CD14-positive monocyte (primary cell): Measurements from ENCODE around the gene RBM19. TPM values are rescaled to one million over a fixed set of nuclear protein-coding genes. Genes with fewer than 3 reads are reported as not detected.

Experiments used
- DNase-seq, 3 donors: peaks; one replicate each; pipeline ENCODE4 v3.0.0-alpha.2; 2011 to 2022
- H2AFZ ChIP-seq: 2 replicates; pipeline ENCODE4 v1.6.0; 2012; ENCODE audit warnings: mild to moderate bottlenecking, low read depth, low read length, inconsistent platforms; ENCODE audit not compliant: insufficient read depth, poor library complexity, severe bottlenecking
- H3K27ac ChIP-seq, 2 donors: 1 replicate in 1 of 2; 2 replicates in 1 of 2; pipeline ENCODE4 v1.5.1; 2012 to 2013; ENCODE audit warnings: low read length in 2 of 2, control low read depth in 1 of 2, inconsistent platforms in 1 of 2, low read depth in 1 of 2, mild to moderate bottlenecking in 1 of 2
- H3K27me3 ChIP-seq, 2 donors: one replicate each; pipeline versions ENCODE4 v1.6.0 to v1.6.1; 2011 to 2013; ENCODE audit warnings: low read length in 2 of 2; ENCODE audit not compliant: control insufficient read depth in 2 of 2, insufficient read depth in 2 of 2
- H3K36me3 ChIP-seq, 2 donors: replicated peaks in 1 of 2; 1 replicate in 1 of 2; 2 replicates in 1 of 2; pipeline versions ENCODE4 v1.5.1 to v1.6.1; 2012 to 2013; ENCODE audit warnings: low read length in 2 of 2, control low read depth in 1 of 2, inconsistent platforms in 1 of 2, mild to moderate bottlenecking in 1 of 2; ENCODE audit not compliant: insufficient read depth in 2 of 2, control insufficient read depth in 1 of 2
- H3K4me1 ChIP-seq, 2 donors: 1 replicate in 1 of 2; 2 replicates in 1 of 2; pipeline versions ENCODE4 v1.5.1 to v1.6.1; 2012 to 2013; ENCODE audit warnings: low read length in 2 of 2, control low read depth in 1 of 2, inconsistent platforms in 1 of 2, mild to moderate bottlenecking in 1 of 2, moderate library complexity in 1 of 2; ENCODE audit not compliant: insufficient read depth in 2 of 2, control insufficient read depth in 1 of 2
- H3K4me2 ChIP-seq: replicated peaks from 2 replicates; pipeline ENCODE3; 2012; ENCODE audit warnings: low read length, moderate library complexity, mild to moderate bottlenecking; ENCODE audit not compliant: poor library complexity, severe bottlenecking; ENCODE audit errors: extremely low read depth
- H3K4me3 ChIP-seq, 3 experiments: fragments of 200-600 bp in 1 of 3; sonication (generic) in 1 of 3; replicated peaks in 1 of 3; 1 replicate in 2 of 3; 2 replicates in 1 of 3; pipeline ENCODE4 v1.5.1; 2011 to 2013; ENCODE audit warnings: low read length in 3 of 3, mild to moderate bottlenecking in 3 of 3, control low read depth in 2 of 3, low read depth in 2 of 3, inconsistent platforms in 1 of 3, moderate library complexity in 1 of 3
- H3K79me2 ChIP-seq: 2 replicates; pipeline ENCODE4 v1.6.0; 2012; ENCODE audit warnings: mild to moderate bottlenecking, control low read depth, inconsistent platforms, low read length, moderate library complexity; ENCODE audit not compliant: insufficient read depth
- H3K9ac ChIP-seq: 2 replicates; pipeline ENCODE4 v1.6.0; 2017; ENCODE audit warnings: low read length, mild to moderate bottlenecking; ENCODE audit not compliant: insufficient read depth, poor library complexity, severe bottlenecking
- H3K9me3 ChIP-seq, 2 donors: replicated peaks in 1 of 2; 1 replicate in 1 of 2; 2 replicates in 1 of 2; pipeline versions ENCODE4 v1.5.1 to v1.6.1; 2012 to 2013; ENCODE audit warnings: low read length in 2 of 2, control low read depth in 1 of 2; ENCODE audit not compliant: control insufficient read depth in 1 of 2, insufficient read depth in 1 of 2
- H4K20me1 ChIP-seq: 2 replicates; pipeline ENCODE4 v1.6.0; 2012; ENCODE audit warnings: mild to moderate bottlenecking, low read length, control low read depth, moderate library complexity; ENCODE audit not compliant: insufficient read depth
- H3K27ac Mint-ChIP-seq, 7 donors: one replicate each; pipeline ENCODE4 v1.8.0; 2020; ENCODE audit warnings: mild to moderate bottlenecking in 7 of 7, mixed read lengths in 7 of 7, moderate library complexity in 6 of 7, inconsistent platforms in 2 of 7
- H3K27me3 Mint-ChIP-seq, 3 donors: one replicate each; pipeline ENCODE4 v1.8.0; 2021 to 2022; ENCODE audit warnings: low read depth in 3 of 3, mild to moderate bottlenecking in 3 of 3, mixed read lengths in 3 of 3, moderate library complexity in 3 of 3, inconsistent platforms in 1 of 3
- H3K36me3 Mint-ChIP-seq, 2 donors: one replicate each; pipeline ENCODE4 v1.8.0; 2020; ENCODE audit warnings: mixed read lengths in 2 of 2, inconsistent platforms in 1 of 2, mild to moderate bottlenecking in 1 of 2
- H3K4me1 Mint-ChIP-seq: one replicate; pipeline ENCODE4 v1.8.0; 2020; ENCODE audit warnings: mild to moderate bottlenecking, mixed read lengths
- H3K4me3 Mint-ChIP-seq, 2 donors: one replicate each; pipeline ENCODE4 v1.8.0; 2020; ENCODE audit warnings: mild to moderate bottlenecking in 2 of 2, mixed read lengths in 2 of 2, moderate library complexity in 1 of 2
- H3K9me3 Mint-ChIP-seq, 7 donors: one replicate each; pipeline ENCODE4 v1.8.0; 2020 to 2022; ENCODE audit warnings: mixed read lengths in 7 of 7, mild to moderate bottlenecking in 6 of 7, moderate library complexity in 6 of 7, inconsistent platforms in 2 of 7
- CTCF ChIP-seq: fragments of 200-600 bp; IDR thresholded peaks from one replicate; pipeline ENCODE4 v1.8.0; 2022; ENCODE audit warnings: antibody characterized with exemption, mild to moderate bottlenecking
- WGBS: methylation state at CpG from one replicate; pipeline ENCODE4 v1.1.5; 2013; ENCODE audit warnings: missing lambda C conversion rate; ENCODE audit not compliant: insufficient coverage; 5-methylcytosine and 5-hydroxymethylcytosine counted together
- intact Hi-C, 2 donors: fragments of 100-400 bp; cut with micrococcal nuclease; formaldehyde crosslinking; loops; one replicate each; pipeline versions ENCODE4 v1.15.0 to v1.15.1; 2023
- polyA plus RNA-seq, 3 donors: library from polyadenylated mRNA; depleted of rRNA in 1 of 3; unstranded in 2 of 3; stranded (reverse) in 1 of 3; fragments of 300-500 nt in 2 of 3; fragments of >200 nt in 1 of 3; fragmentation: Illumina TruSeq in 2 of 3; gene quantifications; 1 replicate in 2 of 3; 2 replicates in 1 of 3; pipeline ENCODE4 v1.2.3, GENCODE V29; 2012 to 2021

The RBM19 gene
- polyA plus RNA-seq, 3 donors: 2.1 to 30.4 (median 2.2) TPM

- no peak overlapping the region for H3K9ac ChIP-seq
- H3K27ac Mint-ChIP-seq: no peak overlapping the region
- peaks cover 5 to 13% (median 8%) of the 10 kb centered on the region in 3 donors for H3K27me3 Mint-ChIP-seq
- no peaks in the 10 kb centered on the region for H3K36me3 Mint-ChIP-seq
- no peaks in the 10 kb centered on the region for H4K20me1 ChIP-seq
- no peak overlapping the region for H3K4me2 ChIP-seq
- H2AFZ ChIP-seq: no peak overlapping the region
- peaks cover 0 to 3% (median 0%) of the 10 kb centered on the region in 7 donors for H3K9me3 Mint-ChIP-seq
- no peaks in the 10 kb centered on the region for H3K4me1 ChIP-seq
- H3K27ac ChIP-seq: no peak overlapping the region
- WGBS: no CpG with 5 or more reads among the region's 3 CpGs
- no peaks in the 10 kb centered on the region for H3K9me3 ChIP-seq
- intact Hi-C loops: no loop called here
- no peaks in the 10 kb centered on the region for H3K36me3 ChIP-seq
- H3K79me2 ChIP-seq: no peaks in the 10 kb centered on the region
- no peaks in the 10 kb centered on the region for H3K4me1 Mint-ChIP-seq
- no peak overlapping the region for H3K4me3 Mint-ChIP-seq
- no peak for TF ChIP-seq CTCF
- no peaks in the 10 kb centered on the region for H3K27me3 ChIP-seq
- H3K4me3 ChIP-seq: no peak overlapping the region
- no peak for DNase-seq
These were observed 46.8 kb upstream of the RBM19 start for GRCh38 chr12:114012744-114013431.

- H3K79me2 ChIP-seq: no peaks in the 10 kb centered on the region
- Mint-ChIP-seq H3K4me3 (no peak overlapping the region), H3K27me3 (peaks cover 2 to 9% (median 7%) of the 10 kb centered on the region in 3 donors)
These were observed 45.6 kb upstream of the RBM19 start for GRCh38 chr12:114011711-114012110.

More at GRCh38 chr12:114011711-114012110, 45.6 kb upstream of the RBM19 start:
- H3K9me3 ChIP-seq: no peaks in the 10 kb centered on the region
- no peak overlapping the region for H3K4me3 ChIP-seq
- no peak overlapping the region for H2AFZ ChIP-seq
- no peaks in the 10 kb centered on the region for H3K36me3 Mint-ChIP-seq
- intact Hi-C loops: no loop called here
- no peaks in the 10 kb centered on the region for H3K36me3 ChIP-seq
- H3K9me3 Mint-ChIP-seq: peaks cover 0 to 3% (median 0%) of the 10 kb centered on the region in 7 donors
- no peak overlapping the region for H3K27ac Mint-ChIP-seq
- DNase-seq: no peak
- no peaks in the 10 kb centered on the region for H3K27me3 ChIP-seq
- H3K27ac ChIP-seq: no peak overlapping the region
- no peaks in the 10 kb centered on the region for H4K20me1 ChIP-seq
- no peak overlapping the region for H3K4me2 ChIP-seq
- 88% methylated on average over 6 of the region's 10 CpGs for WGBS
- H3K9ac ChIP-seq: no peak overlapping the region
- no peak for TF ChIP-seq CTCF
- H3K4me1 ChIP-seq: no peaks in the 10 kb centered on the region
- no peaks in the 10 kb centered on the region for H3K4me1 Mint-ChIP-seq
